ENCODE data around the gene KCNQ4.

KCNQ4 gene

DNA sequence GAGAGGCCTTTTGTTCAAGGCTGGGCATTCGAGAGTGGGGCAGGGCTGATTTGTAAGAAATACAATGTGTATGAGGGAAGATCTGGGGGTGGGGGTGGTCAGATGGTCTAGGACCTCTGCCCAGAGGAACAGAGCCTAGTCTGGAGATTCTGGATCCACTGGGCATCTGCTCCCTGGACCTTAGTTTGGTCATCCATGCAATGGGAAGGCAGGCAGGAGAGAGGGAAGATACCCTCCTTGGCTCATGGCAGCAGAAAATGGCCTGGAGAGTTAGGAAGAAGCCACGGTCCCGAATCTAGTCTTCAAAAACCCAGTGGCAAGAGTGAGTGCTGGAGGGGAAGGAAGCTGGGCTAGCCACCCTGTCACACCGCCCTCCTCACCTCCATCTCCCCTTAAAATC is 39.8 kb downstream of the KCNQ4 start:
- no peak for DNase-seq

GRCh38 chr1:40823983-40824382 is 40.4 kb downstream of the KCNQ4 start:
- no peak for DNase-seq

DNA sequence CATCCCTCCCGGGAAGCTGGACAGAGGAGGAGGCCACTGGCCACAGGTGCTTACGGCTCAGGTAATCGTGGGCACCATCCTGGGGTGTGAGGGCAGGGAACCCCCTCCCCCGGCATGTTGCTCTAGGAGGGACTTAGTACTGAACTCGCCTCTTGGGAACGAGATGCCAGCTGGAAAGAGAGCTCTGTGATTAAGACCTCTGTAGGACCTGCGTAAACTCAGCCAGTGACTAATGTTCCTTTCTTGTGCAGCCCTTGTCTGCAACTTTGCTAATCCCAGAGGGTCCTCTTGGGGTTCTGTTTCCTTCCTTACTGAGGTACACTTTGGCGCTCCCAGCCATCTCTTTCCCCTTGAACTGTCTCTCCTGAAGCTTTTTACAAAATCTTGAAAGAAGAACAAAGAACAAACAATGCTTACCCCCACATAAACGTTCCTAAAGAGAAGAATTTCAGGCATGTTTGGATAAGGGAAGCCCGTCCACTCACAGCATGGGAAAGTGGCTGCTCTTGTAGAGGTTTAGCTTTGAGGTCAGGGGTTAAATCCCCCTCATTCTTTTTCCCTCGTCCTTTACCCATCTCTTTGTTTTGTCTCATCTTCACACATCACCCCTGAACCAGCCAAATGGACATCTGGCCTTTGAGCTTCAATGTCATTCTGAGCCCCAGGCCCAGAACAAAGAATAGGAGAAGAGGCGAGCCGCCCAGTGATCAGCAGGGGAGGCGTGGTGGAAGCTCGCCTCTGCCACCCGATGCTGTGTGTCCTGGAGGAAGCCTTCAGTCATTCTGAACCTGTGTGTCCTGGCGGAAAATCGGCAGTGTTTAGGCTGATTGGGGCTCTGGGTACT is 41.2 kb downstream of the KCNQ4 start:
- no peak for DNase-seq

GRCh38 chr1:40825435-40825788 is 41.8 kb downstream of the KCNQ4 start:
- DNase-seq = no peak

GRCh38 chr1:40825996-40826395 is 42.4 kb downstream of the KCNQ4 start:
- no peak for DNase-seq

- no peak for DNase-seq
These were observed 46.2 kb downstream of the KCNQ4 start for GRCh38 chr1:40829631-40830245.

DNA sequence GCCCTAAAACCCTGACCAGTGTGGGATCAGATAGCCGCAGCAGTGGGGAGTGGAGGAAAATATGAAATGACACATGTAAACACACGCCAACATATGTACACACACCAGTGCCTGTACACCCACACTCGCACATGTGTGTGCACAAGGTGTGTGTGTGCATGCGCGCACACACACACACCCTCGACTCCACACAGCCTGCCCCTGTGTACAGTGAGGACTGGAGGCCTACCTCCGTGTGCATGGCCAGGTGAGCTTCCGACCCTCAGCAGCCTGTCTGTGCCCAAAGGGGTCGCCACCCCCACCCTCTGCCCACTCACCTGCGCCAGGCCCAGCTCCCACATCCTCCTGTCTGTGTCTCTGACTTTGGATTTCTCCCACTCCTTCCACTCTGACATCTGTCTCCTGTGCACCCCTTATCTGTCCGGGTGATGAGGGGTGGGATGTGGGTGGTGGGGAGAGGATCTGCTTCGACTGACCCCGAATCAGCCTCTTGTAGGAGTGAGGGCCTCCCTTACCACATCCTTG is 46.9 kb downstream of the KCNQ4 start:
- no peak for DNase-seq

GRCh38 chr1:40831001-40831732 is 47.6 kb downstream of the KCNQ4 start:
- no peak for DNase-seq

DNA sequence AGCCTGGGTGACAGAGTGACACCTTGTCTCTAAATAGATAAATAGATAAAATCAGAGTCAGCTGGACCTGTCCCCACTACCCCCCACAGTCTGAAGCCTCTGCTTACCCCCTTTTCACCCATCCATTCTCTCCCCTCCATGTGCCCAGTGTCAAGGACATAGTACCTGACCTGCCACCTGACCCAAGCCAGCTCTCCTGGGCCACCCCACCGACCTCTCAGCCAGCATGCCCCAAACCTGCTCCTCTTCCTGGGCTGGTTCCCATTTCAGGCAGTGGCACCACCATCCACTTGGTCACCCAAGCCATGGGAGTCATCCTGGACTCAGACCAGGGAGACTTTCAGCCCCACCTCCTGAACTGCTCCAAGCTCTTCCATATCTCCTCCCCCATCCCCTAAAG is 50.4 kb downstream of the KCNQ4 start:
- no peak for DNase-seq

DNA sequence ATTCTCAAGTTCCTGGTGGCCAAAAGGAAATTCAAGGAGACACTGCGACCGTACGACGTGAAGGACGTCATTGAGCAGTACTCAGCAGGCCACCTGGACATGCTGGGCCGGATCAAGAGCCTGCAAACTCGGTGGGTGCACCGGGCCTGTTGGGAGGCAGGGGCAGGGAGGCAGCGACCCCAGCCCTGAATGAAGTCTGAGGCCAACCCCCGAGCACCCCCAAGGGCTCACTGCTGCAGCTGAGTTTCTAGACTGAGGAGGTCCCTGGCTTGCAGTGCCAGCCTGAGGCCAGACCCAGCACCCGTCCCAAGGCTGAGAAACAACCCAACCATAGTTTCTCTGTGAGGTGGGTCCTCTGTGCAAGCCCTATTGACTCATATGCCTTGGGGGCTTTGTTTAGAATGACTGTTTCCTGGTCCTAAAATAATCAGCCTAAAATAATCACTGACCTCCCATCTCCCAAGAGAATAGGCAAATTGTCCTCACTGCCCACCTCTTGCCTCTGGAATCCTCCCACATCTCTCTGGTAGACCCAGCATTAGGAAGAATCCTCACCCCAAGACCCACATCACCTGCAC is 51.5 kb downstream of the KCNQ4 start:
- DNase-seq = no peak

DNA sequence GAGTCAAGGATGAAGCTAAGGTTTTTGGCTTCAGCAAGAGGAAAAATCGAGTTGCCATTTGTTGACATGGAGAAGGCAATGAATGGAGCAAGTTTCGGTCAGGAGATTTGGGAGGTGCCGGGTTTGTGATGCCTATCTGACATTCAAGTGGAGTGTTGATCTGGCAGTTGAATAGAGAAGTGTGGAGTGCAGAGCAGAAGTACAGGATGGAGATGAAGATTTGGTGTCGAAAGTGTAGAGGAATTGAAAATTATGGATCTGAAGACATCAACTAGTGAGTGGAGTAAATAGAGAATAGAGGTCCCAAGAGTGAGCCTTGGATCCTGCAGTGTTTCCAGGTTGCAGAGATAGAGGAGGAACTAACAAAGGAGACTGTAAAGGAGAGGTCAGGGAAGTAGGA is 52.7 kb downstream of the KCNQ4 start:
- DNase-seq = no peak

GRCh38 chr1:40837601-40838000 is 54.0 kb downstream of the KCNQ4 start:
- no peak for DNase-seq

DNA sequence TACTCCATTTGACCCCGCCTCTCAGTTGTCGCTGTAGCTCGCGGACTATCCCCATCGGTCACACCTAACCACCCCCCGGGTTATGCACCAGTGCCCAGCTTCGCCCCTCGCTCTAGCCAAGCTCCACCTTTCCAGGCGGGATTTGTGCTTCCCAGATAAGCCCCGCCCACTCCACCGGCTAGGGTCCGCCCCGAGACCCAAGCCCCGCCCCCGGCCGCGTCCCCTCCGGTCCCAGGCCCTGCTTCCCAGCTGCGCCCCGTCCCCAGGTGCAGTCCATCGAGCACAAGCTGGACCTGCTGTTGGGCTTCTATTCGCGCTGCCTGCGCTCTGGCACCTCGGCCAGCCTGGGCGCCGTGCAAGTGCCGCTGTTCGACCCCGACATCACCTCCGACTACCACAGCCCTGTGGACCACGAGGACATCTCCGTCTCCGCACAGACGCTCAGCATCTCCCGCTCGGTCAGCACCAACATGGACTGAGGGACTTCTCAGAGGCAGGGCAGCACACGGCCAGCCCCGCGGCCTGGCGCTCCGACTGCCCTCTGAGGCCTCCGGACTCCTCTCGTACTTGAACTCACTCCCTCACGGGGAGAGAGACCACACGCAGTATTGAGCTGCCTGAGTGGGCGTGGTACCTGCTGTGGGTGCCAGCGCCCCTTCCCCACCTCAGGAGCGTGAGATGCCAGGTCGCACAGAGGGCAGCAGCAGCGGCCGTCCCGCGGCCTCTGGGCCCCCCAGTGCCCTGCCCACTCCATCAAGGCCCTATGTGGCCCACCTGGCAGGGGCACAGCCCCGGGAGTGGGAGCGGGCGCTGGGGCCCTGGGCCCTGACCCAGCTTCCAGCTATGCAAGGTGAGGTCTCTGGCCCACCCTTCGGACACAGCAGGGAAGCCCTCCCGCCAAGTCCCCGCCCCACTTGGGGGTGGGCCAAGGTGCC is 54.7 kb downstream of the KCNQ4 start:
- no peak for DNase-seq

GRCh38 chr1:40838980-40839942 is 55.7 kb downstream of the KCNQ4 start:
- no peak for DNase-seq

DNA sequence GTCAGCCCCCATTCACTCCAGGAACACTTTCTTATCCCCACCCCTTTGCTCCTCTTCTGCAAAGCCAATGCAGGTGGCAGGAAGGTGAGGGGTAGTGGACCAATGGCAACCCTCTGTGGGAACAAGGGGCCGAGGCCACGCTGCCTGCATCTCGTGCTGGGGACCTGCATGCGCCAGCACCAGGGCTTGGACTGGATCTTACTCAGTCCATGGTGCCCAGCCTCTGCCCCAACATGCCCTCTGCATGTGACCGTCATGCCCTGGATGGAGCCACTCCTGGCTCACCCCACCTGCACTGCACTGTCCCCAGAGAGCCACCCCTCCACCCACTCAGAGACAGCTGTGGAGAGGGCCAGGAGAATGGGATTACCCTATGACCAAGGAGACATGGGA is 56.4 kb downstream of the KCNQ4 start:
- DNase-seq = no peak

- no peak for DNase-seq
These were observed 57.1 kb downstream of the KCNQ4 start for GRCh38 chr1:40840526-40841323.

- DNase-seq = no peak
These were observed 58.0 kb downstream of the KCNQ4 start for GRCh38 chr1:40841602-40842001.

DNA sequence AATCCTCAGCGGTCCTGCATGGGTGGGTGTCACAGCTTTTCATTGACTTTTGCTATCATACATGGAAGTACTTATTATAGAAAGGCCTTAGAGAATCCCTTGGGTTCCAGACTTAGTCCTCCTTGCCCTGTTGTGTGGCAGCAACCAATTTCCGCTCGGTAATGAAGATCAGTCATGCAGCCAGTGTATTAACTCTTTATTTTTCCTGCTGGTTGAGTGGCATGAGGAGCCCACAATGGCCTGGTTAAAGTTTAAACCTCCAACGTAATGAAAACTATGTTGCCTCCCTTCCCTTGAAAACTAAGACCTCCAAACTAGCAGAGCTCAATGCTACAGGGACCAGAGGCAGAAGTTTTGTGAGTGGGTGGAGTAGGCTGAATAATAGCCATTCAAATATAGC is 58.6 kb downstream of the KCNQ4 start:
- DNase-seq = no peak

GRCh38 chr1:40842691-40843090 is 59.1 kb downstream of the KCNQ4 start:
- DNase-seq = no peak

GRCh38 chr1:40844079-40844478 is 60.5 kb downstream of the KCNQ4 start:
- DNase-seq = no peak
